Heart left ventricle (tissue), 13 donors: ENCODE data around the gene TMEM184B.

Experiments used
- POLR2A ChIP-seq, 2 donors: fragments of 450-650 bp; IDR thresholded peaks; one replicate each; pipeline ENCODE4 v1.6.1; 2017; ENCODE audit warnings: antibody characterized with exemption in 2 of 2, mild to moderate bottlenecking in 2 of 2, moderate library complexity in 2 of 2
- TF ChIP-seq, protein P1 (sequence below), 12 donors: fragments of 200-600 bp; sonication (generic) in 4 of 12; IDR thresholded peaks; one replicate each; pipeline versions ENCODE4 v1.5.0 to v1.8.0; 2018 to 2022; ENCODE audit warnings: antibody characterized with exemption in 12 of 12, mild to moderate bottlenecking in 5 of 12
- donor health status: ischemic (EF 13 %, LVEDD 7.1; RV severe dilation, severe dysfunction).
- donor health status: DM: no; HTN: yes; CAD: no.
- donor health status: DM: no; HTN: no; CAD: no.
- donor health status: ischemic (EF 25% LVEDD 6.9; RV normal size, moderate dysfunction).
- donor health status: ischemic (EF 25% LVEDD 5.7; RV mildly dilated, moderate dysfunction).
- donor health status: ischemic (EF 35%, LVEDD 5.7; RV mildly dilated, moderate dysfunction).
- donor health status: nonischemic (EF 11% LVEDD 7.7; RV severe dilation, severe dysfunction).
- donor health status: DM: yes; HTN: yes; CAD: no.
- donor health status: PGD.
- donor health status: ischemic (EF 29% LVEDD 5.4; RV normal size, mild dysfunction).
- donor health status: nonischemic (EF 23%, LVEDD 6.1; RV moderate dilation, normal function).

DNA sequence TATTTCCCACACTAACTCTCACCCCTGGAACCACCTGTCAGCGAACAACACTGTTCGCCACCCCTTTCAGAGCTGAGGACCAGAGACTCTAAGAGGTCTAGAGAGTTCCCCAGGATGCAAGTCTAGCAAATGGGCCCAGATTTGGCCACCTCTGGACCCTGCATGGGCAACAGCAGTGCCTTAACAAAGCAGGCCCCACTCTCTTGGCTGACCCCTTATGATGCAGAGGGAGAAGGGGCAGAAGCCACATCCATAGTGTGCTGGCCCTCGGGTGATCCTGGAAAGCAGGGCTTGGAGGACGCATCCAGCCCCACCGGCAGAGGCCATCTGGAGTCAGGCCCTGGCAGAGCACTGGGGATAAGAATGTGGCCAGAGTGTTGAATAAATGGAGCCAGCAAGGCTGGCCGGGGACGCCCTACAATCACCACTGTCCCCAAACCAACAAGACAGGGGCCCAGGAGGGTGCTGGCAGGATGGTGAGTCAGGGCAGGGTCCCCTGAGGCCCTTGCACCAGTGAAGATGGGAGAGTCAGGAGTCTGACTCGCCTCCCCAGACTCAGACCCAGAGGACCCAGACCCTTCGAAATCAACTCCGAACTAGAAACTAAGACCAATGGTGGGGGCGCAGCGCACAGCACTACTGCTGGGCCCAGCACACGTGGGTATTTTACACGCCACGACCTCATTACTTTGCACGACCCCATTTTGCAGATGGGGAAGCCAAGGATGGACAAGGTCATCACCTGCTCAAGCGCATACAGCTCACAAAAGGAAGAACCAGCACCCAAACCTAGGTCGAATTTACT lies 37.9 kb upstream of the TMEM184B start:
- TF ChIP-seq, protein P1, sequence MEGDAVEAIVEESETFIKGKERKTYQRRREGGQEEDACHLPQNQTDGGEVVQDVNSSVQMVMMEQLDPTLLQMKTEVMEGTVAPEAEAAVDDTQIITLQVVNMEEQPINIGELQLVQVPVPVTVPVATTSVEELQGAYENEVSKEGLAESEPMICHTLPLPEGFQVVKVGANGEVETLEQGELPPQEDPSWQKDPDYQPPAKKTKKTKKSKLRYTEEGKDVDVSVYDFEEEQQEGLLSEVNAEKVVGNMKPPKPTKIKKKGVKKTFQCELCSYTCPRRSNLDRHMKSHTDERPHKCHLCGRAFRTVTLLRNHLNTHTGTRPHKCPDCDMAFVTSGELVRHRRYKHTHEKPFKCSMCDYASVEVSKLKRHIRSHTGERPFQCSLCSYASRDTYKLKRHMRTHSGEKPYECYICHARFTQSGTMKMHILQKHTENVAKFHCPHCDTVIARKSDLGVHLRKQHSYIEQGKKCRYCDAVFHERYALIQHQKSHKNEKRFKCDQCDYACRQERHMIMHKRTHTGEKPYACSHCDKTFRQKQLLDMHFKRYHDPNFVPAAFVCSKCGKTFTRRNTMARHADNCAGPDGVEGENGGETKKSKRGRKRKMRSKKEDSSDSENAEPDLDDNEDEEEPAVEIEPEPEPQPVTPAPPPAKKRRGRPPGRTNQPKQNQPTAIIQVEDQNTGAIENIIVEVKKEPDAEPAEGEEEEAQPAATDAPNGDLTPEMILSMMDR (IDR thresholded peaks at IDR 0.05), result no peak
- no peak for TF ChIP-seq POLR2A (IDR thresholded peaks at IDR 0.05)
